Measurements from ENCODE around the gene IPO9.

IPO9 gene

GRCh38 chr1:201912832-201913231, 83.9 kb downstream of the IPO9 start:
- DNase-seq (ENCODE audit: low read depth in 1 of 2, low spot score in 1 of 2) = no peak
- in situ Hi-C loops (cut with HindIII; ENCODE audit: low pct_unique_long_range_greater_than_20kb, low sequenced_read_pairs) = no loop called here
- no peak for TF ChIP-seq JUND (IDR thresholded peaks at IDR 0.05; ENCODE audit: low read depth)

- no peak for DNase-seq (ENCODE audit: low read depth in 1 of 2, low spot score in 1 of 2)
- no peak for TF ChIP-seq JUND (IDR thresholded peaks at IDR 0.05; ENCODE audit: low read depth)
- in situ Hi-C loops (cut with HindIII; ENCODE audit: low pct_unique_long_range_greater_than_20kb, low sequenced_read_pairs) = no loop called here
Measured at GRCh38 chr1:201914456-201915235, 85.7 kb downstream of the IPO9 start.

GRCh38 chr1:201916649-201917249, 87.8 kb downstream of the IPO9 start:
- no peak for DNase-seq (ENCODE audit: low read depth in 1 of 2, low spot score in 1 of 2)
- in situ Hi-C loops (cut with HindIII; ENCODE audit: low pct_unique_long_range_greater_than_20kb, low sequenced_read_pairs) = no loop called here
- TF ChIP-seq JUND (IDR thresholded peaks at IDR 0.05; ENCODE audit: low read depth) = no peak

GRCh38 chr1:201917362-201918033, 88.5 kb downstream of the IPO9 start:
- no peak for TF ChIP-seq JUND (IDR thresholded peaks at IDR 0.05; ENCODE audit: low read depth)
- no peak for DNase-seq (ENCODE audit: low read depth in 1 of 2, low spot score in 1 of 2)
- in situ Hi-C loops (cut with HindIII; ENCODE audit: low pct_unique_long_range_greater_than_20kb, low sequenced_read_pairs) = no loop called here

- in situ Hi-C loops (cut with HindIII; ENCODE audit: low pct_unique_long_range_greater_than_20kb, low sequenced_read_pairs) = no loop called here
- no peak for TF ChIP-seq JUND (IDR thresholded peaks at IDR 0.05; ENCODE audit: low read depth)
Measured at GRCh38 chr1:201918343-201918742, 89.4 kb downstream of the IPO9 start.

DNA sequence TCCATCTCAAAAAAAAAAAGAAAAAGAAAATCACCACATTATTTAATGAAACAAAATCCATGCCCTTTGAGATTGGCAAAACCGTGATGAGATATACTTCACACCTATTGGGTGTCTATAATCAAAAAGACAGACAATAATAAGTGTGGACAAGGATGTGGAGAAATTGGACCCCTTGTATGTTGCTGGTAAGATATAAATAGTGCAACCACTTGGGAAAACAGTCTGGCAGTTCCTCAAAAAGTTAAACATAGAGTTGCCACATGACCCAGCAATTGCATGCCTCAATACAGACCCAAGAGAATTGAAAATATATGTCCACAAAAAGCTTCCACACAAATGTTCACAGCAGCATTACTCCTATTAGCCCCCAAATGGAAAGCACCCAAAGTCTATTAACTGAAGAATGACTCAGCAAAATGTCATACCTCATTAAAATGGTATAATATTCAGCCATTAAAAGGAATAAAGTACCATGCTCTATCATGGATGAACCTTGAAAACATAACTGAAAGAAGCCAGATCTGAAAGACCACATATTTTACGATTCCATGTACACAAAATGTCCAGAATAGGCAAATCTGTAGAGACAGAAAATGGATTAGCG, 93.1 kb downstream of the IPO9 start:
- in situ Hi-C loops (cut with HindIII; ENCODE audit: low pct_unique_long_range_greater_than_20kb, low sequenced_read_pairs) = no loop called here
- DNase-seq (ENCODE audit: low read depth in 1 of 2, low spot score in 1 of 2) = no peak
- no peak for TF ChIP-seq JUND (IDR thresholded peaks at IDR 0.05; ENCODE audit: low read depth)

More at GRCh38 chr1:201918343-201918742, 89.4 kb downstream of the IPO9 start:
- DNase-seq (ENCODE audit: low read depth in 1 of 2, low spot score in 1 of 2) = no peak

- DNase-seq (ENCODE audit: low read depth in 1 of 2, low spot score in 1 of 2) = no peak
- TF ChIP-seq JUND (IDR thresholded peaks at IDR 0.05; ENCODE audit: low read depth) = no peak
- in situ Hi-C loops (cut with HindIII; ENCODE audit: low pct_unique_long_range_greater_than_20kb, low sequenced_read_pairs) = no loop called here
Measured at GRCh38 chr1:201925301-201925567, 96.3 kb downstream of the IPO9 start.

DNA sequence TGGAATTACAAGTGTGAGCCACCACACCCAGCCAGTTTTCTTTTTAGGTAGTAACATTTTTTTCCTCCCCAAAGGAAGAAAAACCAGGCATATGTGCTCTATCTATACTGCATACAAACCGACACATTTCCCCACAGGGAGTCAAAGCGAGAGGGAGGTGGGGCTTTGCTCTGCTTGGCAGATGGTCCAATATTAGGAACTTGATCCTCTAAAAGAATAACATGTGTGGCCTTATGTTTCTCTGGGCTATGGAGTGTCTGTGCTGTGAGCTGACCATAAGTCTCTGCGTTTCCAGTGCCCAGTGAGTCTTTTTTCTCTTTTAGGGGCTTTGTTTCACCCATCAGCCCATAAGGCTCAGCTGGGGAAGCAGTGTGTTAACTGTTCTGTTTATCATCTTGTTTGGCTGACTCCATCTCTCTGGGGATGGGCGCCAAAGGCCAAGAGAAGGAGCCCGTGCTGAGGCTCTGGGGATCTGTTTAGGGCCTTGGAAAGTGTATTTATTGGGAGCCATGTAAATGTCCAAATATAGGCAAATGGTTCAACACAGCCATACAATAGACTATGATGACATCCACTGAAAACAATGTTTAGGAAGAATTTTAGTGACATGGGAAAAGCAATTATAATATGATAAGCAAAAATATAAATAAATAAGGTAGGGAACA, 97.2 kb downstream of the IPO9 start:
- TF ChIP-seq JUND (IDR thresholded peaks at IDR 0.05; ENCODE audit: low read depth) = no peak
- DNase-seq (ENCODE audit: low read depth in 1 of 2, low spot score in 1 of 2) = no peak
- in situ Hi-C loops (cut with HindIII; ENCODE audit: low pct_unique_long_range_greater_than_20kb, low sequenced_read_pairs) = no loop called here

- in situ Hi-C loops (cut with HindIII; ENCODE audit: low pct_unique_long_range_greater_than_20kb, low sequenced_read_pairs) = no loop called here
- DNase-seq (ENCODE audit: low read depth in 1 of 2, low spot score in 1 of 2) = no peak
- no peak for TF ChIP-seq JUND (IDR thresholded peaks at IDR 0.05; ENCODE audit: low read depth)
Measured at GRCh38 chr1:201928266-201928665, 99.3 kb downstream of the IPO9 start.

DNA sequence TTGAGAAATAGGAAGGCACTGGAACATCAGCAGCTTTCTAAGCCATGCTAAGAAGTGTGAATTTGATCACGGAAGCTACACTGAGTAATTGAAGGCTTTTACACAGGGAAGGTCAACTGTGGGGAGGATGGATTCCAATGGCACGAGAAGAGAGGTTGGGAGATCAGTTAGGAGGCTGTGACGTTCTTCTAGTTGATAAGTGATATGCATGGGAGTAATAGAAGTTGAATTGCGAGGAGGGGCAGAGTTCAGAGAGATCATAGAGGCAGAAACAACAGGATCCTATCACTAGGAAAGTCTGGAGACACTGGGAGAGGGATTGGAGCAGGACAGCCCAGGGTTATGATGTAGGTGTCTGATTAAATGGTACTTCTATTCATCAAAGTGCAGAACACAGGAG, 101.2 kb downstream of the IPO9 start:
- in situ Hi-C loops (cut with HindIII; ENCODE audit: low pct_unique_long_range_greater_than_20kb, low sequenced_read_pairs) = no loop called here
- TF ChIP-seq JUND (IDR thresholded peaks at IDR 0.05; ENCODE audit: low read depth) = no peak
- DNase-seq (ENCODE audit: low read depth in 1 of 2, low spot score in 1 of 2) = no peak

DNA sequence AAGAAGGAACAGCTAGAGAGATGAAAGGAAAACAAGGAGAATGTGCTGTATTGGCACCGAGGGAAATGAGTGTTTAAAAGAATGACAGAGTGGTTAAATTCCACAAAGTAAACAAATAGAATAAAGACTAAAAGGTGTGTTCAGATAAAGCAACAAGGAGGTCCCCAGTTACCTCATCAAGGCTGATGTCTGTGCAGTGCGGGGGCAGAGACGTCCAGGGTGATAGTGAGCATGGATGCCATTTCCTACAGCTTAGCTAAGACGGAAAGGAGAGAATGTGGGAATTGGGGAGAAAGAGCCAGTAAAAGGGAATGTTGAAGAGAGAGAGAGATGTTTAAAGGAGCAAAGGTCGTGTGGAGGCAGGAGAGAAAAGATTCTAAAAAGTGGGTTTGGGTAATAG, 101.8 kb downstream of the IPO9 start:
- in situ Hi-C loops (cut with HindIII; ENCODE audit: low pct_unique_long_range_greater_than_20kb, low sequenced_read_pairs) = no loop called here
- DNase-seq (ENCODE audit: low read depth in 1 of 2, low spot score in 1 of 2) = no peak
- no peak for TF ChIP-seq JUND (IDR thresholded peaks at IDR 0.05; ENCODE audit: low read depth)

Data from T47D (cell line).